Neuronal stem cell (in vitro differentiated cells): ENCODE measurements around the gene DIDO1.

Experiments used
- DNase-seq: peaks from one replicate; pipeline ENCODE4 v3.0.0-alpha.2; 2013; ENCODE audit warnings: low spot score
- H2AFZ ChIP-seq: one replicate; pipeline ENCODE4 v1.6.1; 2013; ENCODE audit warnings: mild to moderate bottlenecking, low read length, inconsistent platforms
- H2AK5ac ChIP-seq: 2 replicates; pipeline ENCODE4 v1.6.1; 2013; ENCODE audit warnings: low read depth, mild to moderate bottlenecking, inconsistent platforms, low read length, moderate library complexity, mixed read lengths
- H2BK120ac ChIP-seq: 2 replicates; pipeline ENCODE4 v1.6.1; 2013; ENCODE audit warnings: low read depth, mild to moderate bottlenecking, inconsistent platforms, low read length, moderate library complexity, mixed read lengths
- H2BK12ac ChIP-seq: one replicate; pipeline ENCODE4 v1.6.1; 2013; ENCODE audit warnings: low read length, inconsistent platforms
- H2BK15ac ChIP-seq: 2 replicates; pipeline ENCODE4 v1.6.1; 2013; ENCODE audit warnings: mild to moderate bottlenecking, low read length, inconsistent platforms, mixed read lengths
- H2BK5ac ChIP-seq: one replicate; pipeline ENCODE4 v1.6.1; 2013; ENCODE audit warnings: inconsistent platforms, mild to moderate bottlenecking, low read length, moderate library complexity
- H3K14ac ChIP-seq: one replicate; pipeline ENCODE4 v1.6.1; 2013; ENCODE audit warnings: low read length, inconsistent platforms
- H3K18ac ChIP-seq: 2 replicates; pipeline ENCODE4 v1.6.1; 2013; ENCODE audit warnings: low read length, inconsistent platforms
- H3K23ac ChIP-seq: 2 replicates; pipeline ENCODE4 v1.6.1; 2013; ENCODE audit warnings: low read depth, mild to moderate bottlenecking, mixed read lengths, low read length, inconsistent platforms; ENCODE audit not compliant: poor library complexity
- H3K27ac ChIP-seq: replicated peaks from 3 replicates; pipeline ENCODE4 v1.5.1; 2013; ENCODE audit warnings: low read length, inconsistent platforms
- H3K27me3 ChIP-seq, 3 experiments: 2 replicates each; pipeline ENCODE4 v1.6.1; 2013; ENCODE audit warnings: low read length in 3 of 3, mild to moderate bottlenecking in 2 of 3, inconsistent platforms in 1 of 3, low read depth in 1 of 3, mixed read lengths in 1 of 3, moderate library complexity in 1 of 3; ENCODE audit not compliant: control insufficient read depth in 3 of 3, insufficient read depth in 3 of 3
- H3K36me3 ChIP-seq, 2 donors: replicated peaks in 1 of 2; 2 replicates each; pipeline ENCODE4 v1.6.1; 2013; ENCODE audit warnings: low read length in 2 of 2; ENCODE audit not compliant: control insufficient read depth in 2 of 2, insufficient read depth in 2 of 2
- H3K4ac ChIP-seq: 2 replicates; pipeline ENCODE4 v1.6.1; 2013; ENCODE audit warnings: inconsistent platforms, mild to moderate bottlenecking, low read length, moderate library complexity
- H3K4me1 ChIP-seq, 2 donors: 1 replicate in 1 of 2; 2 replicates in 1 of 2; pipeline ENCODE4 v1.6.1; 2013; ENCODE audit warnings: low read length in 2 of 2, low read depth in 1 of 2; ENCODE audit not compliant: control insufficient read depth in 2 of 2, insufficient read depth in 1 of 2
- H3K4me2 ChIP-seq: one replicate; pipeline ENCODE4 v1.6.1; 2013; ENCODE audit warnings: mild to moderate bottlenecking, low read length, inconsistent platforms; ENCODE audit not compliant: insufficient read depth, poor library complexity, severe bottlenecking
- H3K4me3 ChIP-seq, 2 donors: 2 replicates each; pipeline ENCODE4 v1.5.1; 2013; ENCODE audit warnings: low read length in 2 of 2, mild to moderate bottlenecking in 2 of 2, inconsistent platforms in 1 of 2, moderate library complexity in 1 of 2
- H3K79me1 ChIP-seq: one replicate; pipeline ENCODE4 v1.6.1; 2013; ENCODE audit warnings: low read depth, mild to moderate bottlenecking, inconsistent platforms, low read length, moderate library complexity
- H3K9ac ChIP-seq: one replicate; pipeline ENCODE4 v1.6.1; 2013; ENCODE audit warnings: mild to moderate bottlenecking, low read depth, low read length, inconsistent platforms; ENCODE audit not compliant: poor library complexity
- H3K9me3 ChIP-seq, 2 donors: replicated peaks in 1 of 2; 2 replicates each; pipeline versions ENCODE3 to v1.6.1; 2013; ENCODE audit warnings: low read length in 2 of 2, mild to moderate bottlenecking in 2 of 2, inconsistent platforms in 1 of 2, low read depth in 1 of 2, mixed read lengths in 1 of 2, moderate library complexity in 1 of 2; ENCODE audit not compliant: control insufficient read depth in 2 of 2, insufficient read depth in 1 of 2
- H4K8ac ChIP-seq: one replicate; pipeline ENCODE4 v1.6.1; 2013; ENCODE audit warnings: low read depth, mild to moderate bottlenecking, inconsistent platforms, low read length, moderate library complexity
- H4K91ac ChIP-seq: one replicate; pipeline ENCODE4 v1.6.1; 2013; ENCODE audit warnings: low read length, low read depth, mild to moderate bottlenecking, inconsistent platforms; ENCODE audit not compliant: poor library complexity
- WGBS, 2 donors: extraction: QIAGEN DNeasy Blood & Tissue Kit; methylation state at CpG; one replicate each; pipeline ENCODE4 v1.1.7; 2013; ENCODE audit warnings: missing lambda C conversion rate in 2 of 2, mixed read lengths in 1 of 2; ENCODE audit not compliant: insufficient read length in 2 of 2, insufficient replicate concordance in 1 of 2; ENCODE audit errors: extremely low coverage in 2 of 2; 5-methylcytosine and 5-hydroxymethylcytosine counted together

DIDO1 gene

GRCh38 chr20:62929051-62929538 is 2.8 kb upstream of the DIDO1 start:
- Histone ChIP-seq H2BK15ac (no peak overlapping the region), H3K4me1 (peaks cover 13 to 20% of the 10 kb centered on the region in 2 donors), H2BK5ac (no peak overlapping the region), H3K4me2 (no peak overlapping the region), H2BK12ac (no peak overlapping the region), H2AFZ (no peak overlapping the region), H3K4me3 (peak overlapping the region in 1 of 2 donors; percentile 63), H3K9ac (peak overlapping the region; percentile 40), H4K8ac (no peak overlapping the region), H3K9me3 (no peaks in the 10 kb centered on the region), H3K36me3 (peaks cover 6 to 41% of the 10 kb centered on the region in 2 donors), H2BK120ac (no peak overlapping the region), H3K79me1 (peaks cover 4% of the 10 kb centered on the region), H2AK5ac (no peak overlapping the region), H3K14ac (no peak overlapping the region), H3K23ac (peak overlapping the region; percentile 20), H4K91ac (no peak overlapping the region), H3K27ac (no peak overlapping the region), H3K4ac (no peak overlapping the region), H3K18ac (no peak overlapping the region), H3K27me3 (no peaks in the 10 kb centered on the region)
- DNase-seq = no peak
- no CpG with 5 or more reads among the region's 44 CpGs for WGBS, 2 donors

GRCh38 chr20:62928246-62928939 is 2.1 kb upstream of the DIDO1 start:
- H3K4ac ChIP-seq = no peak overlapping the region
- H2BK12ac ChIP-seq = no peak overlapping the region
- no peaks in the 10 kb centered on the region for H3K9me3 ChIP-seq
- DNase-seq = no peak
- no peak overlapping the region for H2BK5ac ChIP-seq
- H3K4me3 ChIP-seq = no peak overlapping the region
- H3K27me3 ChIP-seq = no peaks in the 10 kb centered on the region
- H3K79me1 ChIP-seq = peaks cover 2% of the 10 kb centered on the region
- no peak overlapping the region for H2BK120ac ChIP-seq
- H3K18ac ChIP-seq = no peak overlapping the region
- no peak overlapping the region for H3K9ac ChIP-seq
- H3K4me1 ChIP-seq = peaks cover 13 to 22% of the 10 kb centered on the region in 2 donors
- no peak overlapping the region for H3K4me2 ChIP-seq
- no peak overlapping the region for H3K23ac ChIP-seq
- H4K91ac ChIP-seq = no peak overlapping the region
- H4K8ac ChIP-seq = no peak overlapping the region
- no peak overlapping the region for H2AK5ac ChIP-seq
- peaks cover 3 to 34% of the 10 kb centered on the region in 2 donors for H3K36me3 ChIP-seq
- no peak overlapping the region for H2BK15ac ChIP-seq
- WGBS, 2 donors = no CpG with 5 or more reads among the region's 14 CpGs
- H2AFZ ChIP-seq = no peak overlapping the region
- no peak overlapping the region for H3K14ac ChIP-seq
- no peak overlapping the region for H3K27ac ChIP-seq

- no peak overlapping the region for H3K23ac ChIP-seq
Measured at GRCh38 chr20:62927128-62927705, 912 bp upstream of the DIDO1 start.

More at GRCh38 chr20:62927128-62927705, 912 bp upstream of the DIDO1 start:
- Histone ChIP-seq H3K79me1 (peaks cover 4% of the 10 kb centered on the region), H3K4ac (no peak overlapping the region), H3K14ac (no peak overlapping the region), H2BK15ac (no peak overlapping the region), H2BK120ac (no peak overlapping the region), H3K4me3 (peak overlapping the region in 1 of 2 donors; percentile 93), H4K8ac (no peak overlapping the region), H3K4me2 (peak overlapping the region; percentile 77), H3K4me1 (peaks cover 13 to 22% of the 10 kb centered on the region in 2 donors), H2AFZ (no peak overlapping the region), H3K27me3 (no peaks in the 10 kb centered on the region), H2BK12ac (no peak overlapping the region), H2BK5ac (no peak overlapping the region), H4K91ac (no peak overlapping the region), H3K9ac (peak overlapping the region; percentile 17), H3K27ac (no peak overlapping the region), H3K18ac (no peak overlapping the region), H2AK5ac (peak overlapping the region; percentile 79), H3K36me3 (peaks cover 3 to 22% of the 10 kb centered on the region in 2 donors), H3K9me3 (no peaks in the 10 kb centered on the region)
- no peak for DNase-seq
- no CpG with 5 or more reads among the region's 12 CpGs for WGBS, 2 donors
